Endothelial cell (in vitro differentiated cells): ENCODE results near the gene MYH11. TPM values are rescaled to one million over a fixed set of nuclear protein-coding genes. Genes with fewer than 3 reads are reported as not detected.

Experiments used
- DNase-seq: peaks from one replicate; pipeline ENCODE4 v3.0.0; 2021; ENCODE audit warnings: low spot score
- H3K27ac Mint-ChIP-seq: one replicate; pipeline ENCODE4 v1.8.0; 2021; ENCODE audit warnings: mixed read lengths, inconsistent platforms; ENCODE audit not compliant: unreplicated experiment
- H3K27me3 Mint-ChIP-seq: one replicate; pipeline ENCODE4 v1.8.0; 2021; ENCODE audit warnings: mild to moderate bottlenecking, moderate library complexity, mixed read lengths, inconsistent platforms; ENCODE audit not compliant: unreplicated experiment
- H3K36me3 Mint-ChIP-seq: one replicate; pipeline ENCODE4 v1.8.0; 2021; ENCODE audit warnings: mild to moderate bottlenecking, low read depth, mixed read lengths, inconsistent platforms; ENCODE audit not compliant: unreplicated experiment
- H3K4me1 Mint-ChIP-seq: one replicate; pipeline ENCODE4 v1.8.0; 2021; ENCODE audit warnings: mild to moderate bottlenecking, mixed read lengths, inconsistent platforms; ENCODE audit not compliant: unreplicated experiment
- H3K4me3 Mint-ChIP-seq: one replicate; pipeline ENCODE4 v1.8.0; 2021; ENCODE audit warnings: mild to moderate bottlenecking, mixed read lengths, inconsistent platforms; ENCODE audit not compliant: unreplicated experiment
- H3K9me3 Mint-ChIP-seq: one replicate; pipeline ENCODE4 v1.8.0; 2021; ENCODE audit warnings: mixed read lengths, inconsistent platforms; ENCODE audit not compliant: unreplicated experiment
- total RNA-seq: library from RNA; stranded (reverse); fragmentation: NEBNext Ultra II Directional; extraction: Animal tissue kit (Norgen Biotek cat#: 25700); gene quantifications from one replicate; pipeline ENCODE4 v1.2.1, GENCODE V29; 2021; ENCODE audit not compliant: unreplicated experiment
- TF ChIP-seq, protein P1 (sequence below): fragments of 200-600 bp; sonication (generic); IDR thresholded peaks from one replicate; pipeline ENCODE4 v1.5.0; 2021; ENCODE audit warnings: antibody characterized with exemption; ENCODE audit not compliant: unreplicated experiment

The MYH11 gene
- total RNA-seq, 1 donor from 2014 or later, result 0.51 TPM

DNA sequence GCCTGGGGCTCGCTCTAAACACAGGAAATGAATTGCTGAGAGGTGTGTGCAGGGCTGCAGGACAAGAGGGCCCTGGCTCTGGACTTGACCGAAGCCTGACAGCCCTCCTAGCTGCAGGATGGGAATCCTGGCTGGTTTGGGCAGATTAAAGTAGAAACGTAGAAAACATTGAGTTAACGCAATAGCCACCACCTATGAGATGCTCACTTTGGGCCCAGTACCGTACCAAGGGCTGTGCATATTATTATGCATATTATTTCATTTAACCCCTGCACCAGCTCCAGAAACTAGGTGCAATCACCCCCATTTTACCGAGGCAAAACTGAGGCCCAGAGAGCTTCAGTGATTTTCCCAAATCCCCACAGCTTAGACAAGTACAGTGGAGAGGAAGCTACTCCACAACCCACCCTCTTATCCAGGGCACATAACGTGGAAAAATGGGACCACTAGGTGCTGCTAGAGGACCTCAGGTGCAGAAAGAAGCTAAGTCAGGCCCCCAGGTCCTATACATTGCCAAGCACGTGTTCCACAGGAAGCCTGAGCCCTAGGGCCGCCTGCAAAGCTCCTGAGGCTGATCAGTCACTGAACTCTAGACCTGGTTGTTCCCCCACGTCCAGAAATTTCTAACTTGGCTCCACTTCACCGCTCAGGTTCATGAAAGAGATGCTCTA lies 79.2 kb downstream of the MYH11 start:
- H3K9me3 Mint-ChIP-seq, result no peaks in the 10 kb centered on the region
- DNase-seq, result peak; percentile 47
- no peak overlapping the region for H3K4me3 Mint-ChIP-seq
- H3K27ac Mint-ChIP-seq, result no peak overlapping the region
- H3K4me1 Mint-ChIP-seq, result no peaks in the 10 kb centered on the region
- H3K27me3 Mint-ChIP-seq, result peaks cover 4% of the 10 kb centered on the region
- H3K36me3 Mint-ChIP-seq, result no peaks in the 10 kb centered on the region
- TF ChIP-seq, protein P1, sequence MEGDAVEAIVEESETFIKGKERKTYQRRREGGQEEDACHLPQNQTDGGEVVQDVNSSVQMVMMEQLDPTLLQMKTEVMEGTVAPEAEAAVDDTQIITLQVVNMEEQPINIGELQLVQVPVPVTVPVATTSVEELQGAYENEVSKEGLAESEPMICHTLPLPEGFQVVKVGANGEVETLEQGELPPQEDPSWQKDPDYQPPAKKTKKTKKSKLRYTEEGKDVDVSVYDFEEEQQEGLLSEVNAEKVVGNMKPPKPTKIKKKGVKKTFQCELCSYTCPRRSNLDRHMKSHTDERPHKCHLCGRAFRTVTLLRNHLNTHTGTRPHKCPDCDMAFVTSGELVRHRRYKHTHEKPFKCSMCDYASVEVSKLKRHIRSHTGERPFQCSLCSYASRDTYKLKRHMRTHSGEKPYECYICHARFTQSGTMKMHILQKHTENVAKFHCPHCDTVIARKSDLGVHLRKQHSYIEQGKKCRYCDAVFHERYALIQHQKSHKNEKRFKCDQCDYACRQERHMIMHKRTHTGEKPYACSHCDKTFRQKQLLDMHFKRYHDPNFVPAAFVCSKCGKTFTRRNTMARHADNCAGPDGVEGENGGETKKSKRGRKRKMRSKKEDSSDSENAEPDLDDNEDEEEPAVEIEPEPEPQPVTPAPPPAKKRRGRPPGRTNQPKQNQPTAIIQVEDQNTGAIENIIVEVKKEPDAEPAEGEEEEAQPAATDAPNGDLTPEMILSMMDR, result no peak

DNA sequence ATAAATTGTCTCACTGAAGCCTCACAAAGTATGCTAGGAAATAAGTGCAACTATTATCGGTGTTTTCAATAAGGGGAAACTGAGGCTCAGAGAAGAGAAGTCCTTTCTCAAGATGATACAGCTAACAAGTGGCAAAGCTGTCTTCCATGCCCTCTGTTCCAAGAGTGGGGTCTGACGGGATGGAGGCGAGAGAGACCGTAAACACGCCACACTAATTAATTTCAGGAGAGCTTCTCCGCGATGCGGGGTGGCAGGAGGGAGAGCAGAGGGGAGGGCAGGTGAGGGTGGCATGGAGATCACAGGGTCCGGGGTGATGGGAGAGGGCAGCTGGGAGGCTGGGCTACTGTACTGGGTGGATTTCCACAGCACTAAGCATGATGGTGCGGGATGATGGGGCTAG lies 80.3 kb downstream of the MYH11 start:
- TF ChIP-seq, protein P1, result no peak
- H3K27me3 Mint-ChIP-seq, result peaks cover 4% of the 10 kb centered on the region
- no peak overlapping the region for H3K27ac Mint-ChIP-seq

DNA sequence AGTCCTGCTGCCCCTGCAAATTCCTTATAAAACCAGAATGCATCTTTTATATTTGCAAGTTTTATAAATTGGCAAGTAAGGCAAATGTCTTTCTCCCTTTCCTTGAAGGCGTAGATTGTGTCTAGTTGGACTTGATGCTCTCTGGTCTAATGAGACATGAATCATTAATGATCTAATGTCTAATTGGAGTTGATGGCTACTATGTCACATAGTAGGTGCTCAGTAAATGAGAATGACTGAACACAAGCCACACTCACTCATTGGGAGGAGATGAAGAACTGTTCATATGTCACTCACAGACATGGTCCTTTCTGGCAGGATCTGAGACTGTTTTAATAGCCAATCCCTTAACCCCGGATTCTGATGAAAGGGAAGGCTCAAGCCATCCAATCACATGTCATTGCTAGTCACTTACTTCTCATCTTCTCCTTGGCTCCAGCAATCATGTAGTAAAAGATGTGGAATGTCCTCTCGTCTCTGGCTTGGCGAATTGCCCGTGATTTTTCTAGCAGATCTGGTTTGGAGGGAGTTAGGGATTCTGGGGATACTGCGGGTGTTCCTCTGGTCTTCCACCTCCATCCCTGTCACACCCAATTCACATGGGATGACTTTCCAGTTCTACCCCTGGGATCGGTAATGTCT lies 81.0 kb downstream of the MYH11 start:
- no peaks in the 10 kb centered on the region for H3K4me1 Mint-ChIP-seq
- H3K9me3 Mint-ChIP-seq, result no peaks in the 10 kb centered on the region
- no peaks in the 10 kb centered on the region for H3K36me3 Mint-ChIP-seq
- TF ChIP-seq, protein P1, result no peak
- H3K27ac Mint-ChIP-seq, result no peak overlapping the region
- no peak overlapping the region for H3K4me3 Mint-ChIP-seq
- no peak for DNase-seq
- peaks cover 3% of the 10 kb centered on the region for H3K27me3 Mint-ChIP-seq

More for the DNA sequence above, 80.3 kb downstream of the MYH11 start:
- Mint-ChIP-seq H3K36me3 (no peaks in the 10 kb centered on the region), H3K9me3 (no peaks in the 10 kb centered on the region), H3K4me3 (no peak overlapping the region), H3K4me1 (no peaks in the 10 kb centered on the region)
- no peak for DNase-seq

DNA sequence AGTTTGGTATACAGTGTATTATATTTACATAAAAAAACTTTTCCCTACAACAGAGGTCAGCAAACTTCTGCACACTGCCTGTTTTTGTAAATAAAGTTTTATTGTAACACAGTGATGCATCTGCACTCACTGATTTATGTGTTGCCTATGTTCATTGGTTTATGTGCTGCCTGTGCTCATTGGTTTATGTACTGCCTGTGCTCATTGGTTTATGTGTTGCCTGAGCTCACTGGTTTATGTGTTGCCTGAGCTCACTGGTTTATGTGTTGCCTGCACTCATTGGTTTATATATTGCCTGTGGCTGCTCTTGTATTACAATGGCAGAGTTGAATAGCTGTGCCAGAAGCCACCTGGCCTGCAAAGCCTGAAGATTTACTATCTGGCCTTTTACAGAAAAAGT lies 81.6 kb downstream of the MYH11 start:
- Mint-ChIP-seq H3K27me3 (peaks cover 4% of the 10 kb centered on the region), H3K36me3 (no peaks in the 10 kb centered on the region), H3K4me1 (no peaks in the 10 kb centered on the region), H3K4me3 (no peak overlapping the region), H3K9me3 (no peaks in the 10 kb centered on the region), H3K27ac (no peak overlapping the region)
- TF ChIP-seq, protein P1, result no peak
- no peak for DNase-seq

DNA sequence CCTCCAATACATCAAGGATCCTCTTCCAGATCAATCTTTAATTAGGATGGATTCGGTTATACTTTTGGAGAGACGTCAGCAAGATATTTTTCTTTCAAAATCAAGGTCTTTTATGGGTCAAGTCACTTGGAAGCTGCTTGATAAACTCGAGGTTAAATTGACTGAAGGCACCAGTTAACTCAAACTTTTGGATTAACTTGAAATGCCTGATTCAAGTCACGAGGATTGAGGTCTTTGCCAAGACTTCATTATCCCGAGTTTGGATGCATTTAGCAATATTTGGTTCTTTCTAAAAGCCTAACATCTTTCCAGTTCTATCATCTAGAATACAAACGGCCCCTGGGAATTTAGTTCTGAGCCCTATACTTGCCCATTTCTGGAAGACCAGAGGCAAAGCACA lies 82.9 kb downstream of the MYH11 start:
- H3K27ac Mint-ChIP-seq, result no peak overlapping the region

More for the DNA sequence above, 82.9 kb downstream of the MYH11 start:
- Mint-ChIP-seq H3K4me3 (no peak overlapping the region), H3K9me3 (no peaks in the 10 kb centered on the region), H3K27me3 (peaks cover 4% of the 10 kb centered on the region), H3K36me3 (no peaks in the 10 kb centered on the region), H3K4me1 (no peaks in the 10 kb centered on the region)
- TF ChIP-seq, protein P1, result no peak
- DNase-seq, result no peak
